ENCODE results near the gene HS6ST1.

HS6ST1 gene

DNA sequence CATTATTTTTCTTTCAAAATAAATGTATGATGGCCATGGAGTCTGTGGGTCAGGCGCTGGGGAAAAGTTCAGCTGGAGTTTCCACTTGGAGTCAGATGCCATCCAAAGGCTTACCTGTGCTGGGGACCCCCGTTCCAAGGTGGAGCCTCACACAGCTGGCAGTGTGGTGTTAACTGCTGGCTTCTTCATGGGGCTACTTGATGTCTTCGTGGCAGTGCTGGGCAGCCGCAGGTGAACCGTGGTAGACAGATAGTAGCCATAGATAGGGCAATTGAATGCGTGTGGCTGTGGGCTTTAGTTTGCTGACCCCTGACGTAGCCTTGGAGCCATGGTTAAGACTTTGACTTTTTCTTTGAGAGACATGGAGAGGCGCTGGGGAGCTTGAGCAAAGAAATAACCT is 83.1 kb downstream of the HS6ST1 start:
- FAIRE-seq, result no peak

DNA sequence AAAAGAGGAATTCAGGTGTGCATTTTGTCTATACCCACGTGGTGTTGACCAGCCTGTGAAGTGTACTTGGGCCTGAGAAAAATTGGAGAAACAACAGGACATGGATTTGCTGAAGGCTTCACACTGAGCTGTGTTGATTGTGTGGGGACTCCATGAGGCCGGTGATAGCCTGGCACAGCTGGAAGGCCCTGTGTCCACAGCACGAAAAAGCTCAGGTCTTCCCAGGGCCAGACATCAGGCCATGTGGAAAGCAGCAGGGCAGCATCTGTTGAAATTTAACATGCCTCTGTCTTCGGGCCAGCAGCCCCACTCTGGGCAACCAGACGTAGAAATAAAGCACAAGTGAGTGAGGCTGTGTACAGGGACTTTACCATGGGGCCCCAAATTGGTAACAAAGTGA is 84.1 kb downstream of the HS6ST1 start:
- FAIRE-seq, result no peak

DNA sequence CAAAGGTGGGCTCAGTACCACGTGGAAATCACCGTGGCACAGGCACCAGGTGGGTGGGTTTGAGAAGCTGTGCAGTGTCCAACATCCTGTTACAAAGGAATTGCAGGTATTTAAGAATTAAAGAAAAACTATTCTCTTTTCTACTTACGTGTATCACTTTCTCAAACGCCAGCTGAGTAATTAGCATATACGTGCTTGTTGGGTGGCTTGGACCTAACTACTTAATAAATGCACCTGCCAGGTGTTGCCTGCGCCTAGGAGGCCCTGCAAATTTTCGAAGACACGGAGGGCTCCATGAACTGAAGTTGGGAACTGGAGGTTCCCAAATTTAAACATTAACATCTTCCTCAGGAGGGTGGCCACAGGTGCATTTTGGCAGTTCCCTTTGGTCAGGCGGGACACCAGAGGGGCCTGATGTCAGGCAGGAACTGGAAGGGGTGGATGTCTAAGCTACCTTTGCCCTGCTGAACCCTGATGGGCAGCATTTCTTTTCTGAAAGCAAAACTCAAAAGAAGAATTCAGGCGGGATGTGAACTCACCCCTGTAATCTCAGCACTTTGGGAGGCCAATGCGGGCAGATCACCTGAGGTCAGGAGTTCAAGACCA is 84.8 kb downstream of the HS6ST1 start:
- no peak for FAIRE-seq

DNA sequence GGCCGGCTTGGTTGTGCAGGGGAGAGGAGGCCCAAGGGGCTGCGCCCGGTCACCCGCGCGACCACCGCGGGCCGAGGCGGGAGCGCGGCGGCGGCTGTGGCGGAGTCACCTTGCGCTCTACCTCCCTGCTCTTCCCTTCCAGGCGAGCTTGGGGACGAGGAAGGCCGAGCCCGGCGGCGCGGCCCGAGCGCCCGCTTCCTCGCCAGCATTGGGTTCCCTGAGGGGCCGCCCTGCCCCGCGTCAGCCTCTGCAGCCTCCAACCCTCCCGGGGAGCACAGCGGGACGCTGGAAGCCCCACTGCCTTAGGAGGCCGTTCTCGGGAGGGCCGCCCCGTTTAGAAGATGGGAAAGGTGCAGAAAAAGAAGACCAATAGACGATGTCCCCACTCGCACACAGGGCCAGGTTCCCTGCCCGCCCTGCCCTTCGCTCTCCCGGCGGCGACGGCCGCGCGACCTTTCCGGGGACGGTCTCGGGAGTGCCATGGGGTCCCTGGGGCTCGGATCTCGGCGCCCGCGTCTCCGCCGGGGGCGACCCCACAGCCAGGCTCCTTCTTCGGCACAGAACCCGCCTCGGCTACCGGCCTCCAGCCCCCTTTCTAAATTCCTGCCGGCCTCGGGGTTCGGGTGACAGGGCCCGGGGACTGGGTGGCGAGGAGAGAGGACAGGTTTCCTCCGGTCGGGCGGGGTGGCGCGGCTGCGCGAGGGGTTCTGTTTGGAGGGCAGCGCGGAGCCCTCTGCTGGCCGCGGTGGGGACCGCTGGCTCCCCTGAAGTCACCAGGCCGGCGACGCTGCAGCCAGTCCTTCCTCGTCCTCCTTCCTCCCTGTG is 85.5 kb downstream of the HS6ST1 start:
- FAIRE-seq, result no peak

DNA sequence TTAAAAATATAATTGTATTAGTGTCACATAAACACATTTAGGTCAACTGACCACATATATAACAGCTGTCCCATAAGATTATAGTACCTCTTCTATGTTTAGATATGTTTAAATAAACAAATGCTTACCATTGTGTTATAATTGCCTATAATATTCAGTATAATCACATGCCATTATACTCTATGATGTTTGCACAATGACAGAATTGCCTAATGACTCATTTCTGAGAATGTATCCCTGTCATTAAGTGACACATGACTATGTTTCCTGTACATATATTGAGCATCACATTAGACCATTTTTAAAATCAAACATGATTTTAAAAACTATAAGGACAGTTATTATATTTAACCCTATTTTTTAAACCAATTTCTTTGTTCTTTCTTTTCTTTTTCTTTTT is 89.8 kb downstream of the HS6ST1 start:
- no peak for FAIRE-seq

DNA sequence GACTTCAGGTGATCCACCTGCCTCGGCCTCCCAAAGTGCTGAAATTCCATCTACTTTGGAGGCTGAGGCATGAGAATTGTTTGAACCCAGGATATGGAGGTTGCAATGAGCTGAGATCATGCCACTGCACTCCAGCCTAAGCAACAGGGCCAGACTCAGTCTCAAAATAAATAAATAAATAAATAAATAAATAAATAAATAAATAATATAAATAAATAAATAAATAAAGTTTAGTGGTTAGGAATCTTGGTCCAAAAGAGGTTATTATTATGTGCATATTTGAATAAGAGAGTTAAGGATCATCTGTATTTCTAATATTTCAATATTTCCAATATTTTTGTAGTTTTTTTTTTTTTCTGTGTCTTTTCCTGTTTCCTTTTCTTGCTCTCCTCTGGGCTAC is 90.8 kb downstream of the HS6ST1 start:
- no peak for FAIRE-seq

DNA sequence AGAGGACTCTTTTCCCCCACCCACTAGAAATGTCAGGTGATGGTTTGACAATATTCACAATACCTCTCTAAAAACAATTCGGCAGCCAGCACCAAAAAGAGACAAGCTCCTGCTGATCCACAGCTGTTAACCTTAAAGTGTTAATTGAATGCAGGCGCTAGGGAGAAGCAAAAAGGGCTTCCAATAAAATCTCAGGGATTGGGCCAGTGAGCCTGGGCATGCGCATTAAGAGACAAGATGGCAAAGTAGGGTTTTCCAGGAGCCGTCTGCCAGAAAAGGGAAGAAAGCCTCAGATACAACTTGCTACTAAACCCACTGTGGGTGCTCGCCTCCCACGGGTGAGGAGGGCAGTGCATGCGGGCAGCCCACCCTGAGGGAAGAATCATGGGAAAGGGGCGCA is 98.8 kb downstream of the HS6ST1 start:
- no peak for FAIRE-seq

DNA sequence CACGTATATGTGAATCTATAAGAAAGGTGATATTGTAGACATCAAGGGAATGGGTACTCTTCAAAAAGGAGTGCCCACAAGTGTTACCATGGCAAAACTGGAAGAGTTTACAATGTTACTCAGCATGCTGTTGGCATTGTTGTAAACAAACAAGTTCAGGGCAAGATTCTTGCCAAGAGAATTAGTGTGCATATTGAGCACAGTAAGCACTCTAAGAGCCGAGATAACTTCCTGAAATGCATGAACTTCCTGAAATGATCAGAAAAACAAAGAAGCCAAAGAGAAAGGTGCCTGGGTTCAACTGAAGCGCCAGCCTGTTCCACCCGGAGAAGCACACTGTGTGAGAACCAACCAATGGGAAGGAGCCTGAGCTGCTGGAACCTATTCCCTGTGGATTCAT is 101.0 kb downstream of the HS6ST1 start:
- no peak for FAIRE-seq

DNA sequence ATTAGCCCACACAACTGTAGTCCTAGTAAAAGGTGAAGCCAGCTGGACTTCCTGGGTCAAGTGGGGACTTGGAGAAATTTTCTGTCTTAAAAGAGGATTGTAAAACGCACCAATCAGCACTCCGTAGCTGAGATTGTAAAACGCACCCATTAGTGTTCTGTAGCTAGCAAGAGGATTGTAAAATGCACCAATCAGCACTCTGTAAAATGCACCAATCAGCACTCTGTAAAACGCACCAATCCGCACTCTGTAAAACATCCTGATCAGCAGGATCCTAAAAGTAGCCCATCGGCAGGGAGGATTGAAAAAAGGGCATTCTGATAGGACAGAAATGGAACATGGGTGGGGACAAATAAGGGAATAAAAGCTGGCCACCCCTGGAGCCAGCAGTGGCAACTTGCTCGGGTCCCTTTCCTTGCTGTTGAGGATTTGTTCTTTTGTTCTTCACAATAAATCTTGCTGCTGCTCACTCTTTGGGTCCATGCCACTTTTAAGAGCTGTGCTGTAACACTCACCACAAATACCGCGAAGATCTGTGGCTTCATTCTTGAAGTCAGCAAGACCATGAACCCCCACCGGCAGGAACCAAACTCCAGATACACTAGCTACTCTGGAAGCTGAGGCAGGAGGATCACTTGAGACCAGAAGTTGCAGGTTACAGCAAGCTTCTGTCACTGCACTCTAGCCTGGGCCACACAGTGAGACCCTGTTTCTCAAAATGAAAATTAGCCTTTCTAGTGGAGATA is 102.6 kb downstream of the HS6ST1 start:
- FAIRE-seq, result no peak
